Neuronal stem cell (in vitro differentiated cells): ENCODE data around the gene SPECC1L.

Source experiments
- DNase-seq: peaks from one replicate; pipeline ENCODE4 v3.0.0-alpha.2; 2013; ENCODE audit warnings: low spot score
- H2AFZ ChIP-seq: one replicate; pipeline ENCODE4 v1.6.1; 2013; ENCODE audit warnings: mild to moderate bottlenecking, low read length, inconsistent platforms
- H2AK5ac ChIP-seq: 2 replicates; pipeline ENCODE4 v1.6.1; 2013; ENCODE audit warnings: low read depth, mild to moderate bottlenecking, inconsistent platforms, low read length, moderate library complexity, mixed read lengths
- H2BK120ac ChIP-seq: 2 replicates; pipeline ENCODE4 v1.6.1; 2013; ENCODE audit warnings: low read depth, mild to moderate bottlenecking, inconsistent platforms, low read length, moderate library complexity, mixed read lengths
- H2BK12ac ChIP-seq: one replicate; pipeline ENCODE4 v1.6.1; 2013; ENCODE audit warnings: low read length, inconsistent platforms
- H2BK15ac ChIP-seq: 2 replicates; pipeline ENCODE4 v1.6.1; 2013; ENCODE audit warnings: mild to moderate bottlenecking, low read length, inconsistent platforms, mixed read lengths
- H2BK5ac ChIP-seq: one replicate; pipeline ENCODE4 v1.6.1; 2013; ENCODE audit warnings: inconsistent platforms, mild to moderate bottlenecking, low read length, moderate library complexity
- H3K14ac ChIP-seq: one replicate; pipeline ENCODE4 v1.6.1; 2013; ENCODE audit warnings: low read length, inconsistent platforms
- H3K18ac ChIP-seq: 2 replicates; pipeline ENCODE4 v1.6.1; 2013; ENCODE audit warnings: low read length, inconsistent platforms
- H3K23ac ChIP-seq: 2 replicates; pipeline ENCODE4 v1.6.1; 2013; ENCODE audit warnings: low read depth, mild to moderate bottlenecking, mixed read lengths, low read length, inconsistent platforms; ENCODE audit not compliant: poor library complexity
- H3K27ac ChIP-seq: replicated peaks from 3 replicates; pipeline ENCODE4 v1.5.1; 2013; ENCODE audit warnings: low read length, inconsistent platforms
- H3K27me3 ChIP-seq, 3 experiments: 2 replicates each; pipeline ENCODE4 v1.6.1; 2013; ENCODE audit warnings: low read length in 3 of 3, mild to moderate bottlenecking in 2 of 3, inconsistent platforms in 1 of 3, low read depth in 1 of 3, mixed read lengths in 1 of 3, moderate library complexity in 1 of 3; ENCODE audit not compliant: control insufficient read depth in 3 of 3, insufficient read depth in 3 of 3
- H3K36me3 ChIP-seq, 2 donors: replicated peaks in 1 of 2; 2 replicates each; pipeline ENCODE4 v1.6.1; 2013; ENCODE audit warnings: low read length in 2 of 2; ENCODE audit not compliant: control insufficient read depth in 2 of 2, insufficient read depth in 2 of 2
- H3K4ac ChIP-seq: 2 replicates; pipeline ENCODE4 v1.6.1; 2013; ENCODE audit warnings: inconsistent platforms, mild to moderate bottlenecking, low read length, moderate library complexity
- H3K4me1 ChIP-seq, 2 donors: 1 replicate in 1 of 2; 2 replicates in 1 of 2; pipeline ENCODE4 v1.6.1; 2013; ENCODE audit warnings: low read length in 2 of 2, low read depth in 1 of 2; ENCODE audit not compliant: control insufficient read depth in 2 of 2, insufficient read depth in 1 of 2
- H3K4me2 ChIP-seq: one replicate; pipeline ENCODE4 v1.6.1; 2013; ENCODE audit warnings: mild to moderate bottlenecking, low read length, inconsistent platforms; ENCODE audit not compliant: insufficient read depth, poor library complexity, severe bottlenecking
- H3K4me3 ChIP-seq, 2 donors: 2 replicates each; pipeline ENCODE4 v1.5.1; 2013; ENCODE audit warnings: low read length in 2 of 2, mild to moderate bottlenecking in 2 of 2, inconsistent platforms in 1 of 2, moderate library complexity in 1 of 2
- H3K79me1 ChIP-seq: one replicate; pipeline ENCODE4 v1.6.1; 2013; ENCODE audit warnings: low read depth, mild to moderate bottlenecking, inconsistent platforms, low read length, moderate library complexity
- H3K9ac ChIP-seq: one replicate; pipeline ENCODE4 v1.6.1; 2013; ENCODE audit warnings: mild to moderate bottlenecking, low read depth, low read length, inconsistent platforms; ENCODE audit not compliant: poor library complexity
- H3K9me3 ChIP-seq, 2 donors: replicated peaks in 1 of 2; 2 replicates each; pipeline versions ENCODE3 to v1.6.1; 2013; ENCODE audit warnings: low read length in 2 of 2, mild to moderate bottlenecking in 2 of 2, inconsistent platforms in 1 of 2, low read depth in 1 of 2, mixed read lengths in 1 of 2, moderate library complexity in 1 of 2; ENCODE audit not compliant: control insufficient read depth in 2 of 2, insufficient read depth in 1 of 2
- H4K8ac ChIP-seq: one replicate; pipeline ENCODE4 v1.6.1; 2013; ENCODE audit warnings: low read depth, mild to moderate bottlenecking, inconsistent platforms, low read length, moderate library complexity
- H4K91ac ChIP-seq: one replicate; pipeline ENCODE4 v1.6.1; 2013; ENCODE audit warnings: low read length, low read depth, mild to moderate bottlenecking, inconsistent platforms; ENCODE audit not compliant: poor library complexity
- WGBS, 2 donors: extraction: QIAGEN DNeasy Blood & Tissue Kit; methylation state at CpG; one replicate each; pipeline ENCODE4 v1.1.7; 2013; ENCODE audit warnings: missing lambda C conversion rate in 2 of 2, mixed read lengths in 1 of 2; ENCODE audit not compliant: insufficient read length in 2 of 2, insufficient replicate concordance in 1 of 2; ENCODE audit errors: extremely low coverage in 2 of 2; 5-methylcytosine and 5-hydroxymethylcytosine counted together

The SPECC1L gene

DNA sequence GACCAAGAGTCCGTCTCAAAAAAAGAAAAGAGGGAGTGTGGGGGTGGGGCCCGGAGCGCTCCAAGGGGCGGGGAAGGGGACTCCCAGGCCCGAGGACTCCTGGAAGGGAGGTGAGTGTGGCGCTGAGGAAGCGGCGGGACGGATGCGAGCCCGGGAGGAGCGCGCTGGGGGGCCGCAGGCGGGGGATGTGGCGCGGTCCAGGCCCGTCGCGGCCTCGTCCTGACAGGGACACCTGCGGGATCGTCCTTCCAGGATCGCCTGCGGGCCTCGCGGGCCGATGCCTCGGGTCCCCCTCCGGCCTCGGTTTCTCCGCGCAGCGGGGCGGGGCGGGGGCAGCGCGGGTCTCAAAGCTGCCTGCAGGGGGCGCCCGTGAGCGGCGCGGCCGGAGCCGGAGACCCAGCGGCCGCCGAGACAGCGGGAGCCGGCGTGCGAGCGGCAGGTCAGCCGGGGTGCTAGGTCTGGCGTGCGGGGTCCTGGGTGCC lies 152.9 kb downstream of the SPECC1L start:
- peaks cover 0 to 8% of the 10 kb centered on the region in 2 donors for H3K36me3 ChIP-seq
- peak overlapping the region; percentile 89 for H3K18ac ChIP-seq
- no peak overlapping the region for H4K91ac ChIP-seq
- peaks cover 10 to 29% (median 26%) of the 10 kb centered on the region in 3 experiments for H3K27me3 ChIP-seq
- peak overlapping the region; percentile 80 for H3K9ac ChIP-seq
- H3K4me2 ChIP-seq, result peak overlapping the region; percentile 100
- no peak overlapping the region for H2AK5ac ChIP-seq
- no peak overlapping the region for H3K4ac ChIP-seq
- peaks cover 14 to 21% of the 10 kb centered on the region in 2 donors for H3K4me1 ChIP-seq
- peak; percentile 57 for DNase-seq
- H3K9me3 ChIP-seq, result no peaks in the 10 kb centered on the region
- H3K23ac ChIP-seq, result no peak overlapping the region
- H3K79me1 ChIP-seq, result peaks cover 2% of the 10 kb centered on the region
- no CpG with 5 or more reads among the region's 56 CpGs for WGBS, 2 donors
- H2BK120ac ChIP-seq, result no peak overlapping the region
- H2BK12ac ChIP-seq, result peak overlapping the region; percentile 31
- H2AFZ ChIP-seq, result peak overlapping the region; percentile 82
- no peak overlapping the region for H4K8ac ChIP-seq
- no peak overlapping the region for H3K14ac ChIP-seq
- no peak overlapping the region for H2BK15ac ChIP-seq
- H3K27ac ChIP-seq, result no peak overlapping the region
- H3K4me3 ChIP-seq, result peak overlapping the region; percentile 15 to 66
- no peak overlapping the region for H2BK5ac ChIP-seq

DNA sequence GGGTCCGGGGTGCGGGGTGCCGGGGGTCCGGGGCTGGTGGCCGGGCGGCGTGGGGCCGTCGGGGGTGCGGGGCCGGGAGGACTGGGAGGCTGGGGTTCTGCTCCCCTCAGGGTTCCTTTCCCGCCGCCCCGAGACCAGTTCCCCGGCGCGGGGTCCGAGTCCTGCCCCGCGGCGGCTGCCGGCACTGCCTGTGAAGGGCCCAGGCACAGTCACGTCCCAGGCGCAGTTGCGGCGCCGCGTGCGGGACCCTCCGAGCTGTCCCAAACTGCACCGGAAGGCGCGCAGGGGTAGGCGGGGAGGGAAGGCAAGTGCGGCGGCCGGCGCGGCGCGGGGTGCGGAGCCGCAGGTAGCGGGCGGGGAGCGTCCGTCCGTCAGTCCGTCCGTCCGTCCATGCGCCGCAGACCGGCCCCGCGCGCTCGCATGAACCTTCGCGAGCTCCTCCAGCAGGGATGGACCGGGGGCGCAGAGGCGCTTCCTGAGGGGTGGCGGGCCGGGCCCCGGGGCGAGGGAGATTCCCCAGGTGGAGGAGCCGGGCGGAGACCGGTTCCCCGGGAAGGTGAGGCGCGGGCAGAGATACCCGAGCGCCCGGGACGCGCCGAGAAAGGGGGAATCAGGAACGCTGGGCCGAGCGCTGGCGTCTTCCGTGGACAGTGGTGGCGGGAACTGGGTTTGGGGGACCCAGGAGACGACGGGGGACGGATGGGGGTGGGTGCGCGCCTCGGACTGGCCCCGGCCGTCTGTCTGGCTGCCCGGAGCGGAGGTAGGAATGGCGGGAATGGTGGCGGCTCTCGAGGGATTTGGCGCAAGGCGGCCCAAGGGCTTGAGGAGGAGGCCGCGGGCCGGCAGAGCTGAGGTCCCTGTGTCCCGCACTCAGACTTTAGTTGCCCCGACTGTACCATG lies 153.6 kb downstream of the SPECC1L start:
- peak overlapping the region; percentile 83 for H3K23ac ChIP-seq
- H3K79me1 ChIP-seq, result peaks cover 2% of the 10 kb centered on the region
- peaks cover 21 to 22% of the 10 kb centered on the region in 2 donors for H3K4me1 ChIP-seq
- H3K4me3 ChIP-seq, result peak overlapping the region; percentile 44 to 78
- no CpG with 5 or more reads among the region's 105 CpGs for WGBS, 2 donors
- no peak overlapping the region for H4K8ac ChIP-seq
- H3K27me3 ChIP-seq, result peaks cover 10 to 29% (median 26%) of the 10 kb centered on the region in 3 experiments
- H3K14ac ChIP-seq, result peak overlapping the region; percentile 94
- peak overlapping the region; percentile 82 for H2AFZ ChIP-seq
- peak overlapping the region; percentile 79 for H3K18ac ChIP-seq
- H2BK15ac ChIP-seq, result peak overlapping the region; percentile 25
- H4K91ac ChIP-seq, result no peak overlapping the region
- peak overlapping the region; percentile 100 for H3K4me2 ChIP-seq
- no peak overlapping the region for H2BK120ac ChIP-seq
- H3K9me3 ChIP-seq, result no peaks in the 10 kb centered on the region
- H3K4ac ChIP-seq, result no peak overlapping the region
- H2BK5ac ChIP-seq, result peak overlapping the region; percentile 42
- H2BK12ac ChIP-seq, result peak overlapping the region; percentile 48
- H3K27ac ChIP-seq, result no peak overlapping the region
- peak overlapping the region; percentile 92 for H2AK5ac ChIP-seq
- H3K36me3 ChIP-seq, result peaks cover 0 to 1% of the 10 kb centered on the region in 2 donors
- no peak for DNase-seq
- peak overlapping the region; percentile 74 for H3K9ac ChIP-seq

DNA sequence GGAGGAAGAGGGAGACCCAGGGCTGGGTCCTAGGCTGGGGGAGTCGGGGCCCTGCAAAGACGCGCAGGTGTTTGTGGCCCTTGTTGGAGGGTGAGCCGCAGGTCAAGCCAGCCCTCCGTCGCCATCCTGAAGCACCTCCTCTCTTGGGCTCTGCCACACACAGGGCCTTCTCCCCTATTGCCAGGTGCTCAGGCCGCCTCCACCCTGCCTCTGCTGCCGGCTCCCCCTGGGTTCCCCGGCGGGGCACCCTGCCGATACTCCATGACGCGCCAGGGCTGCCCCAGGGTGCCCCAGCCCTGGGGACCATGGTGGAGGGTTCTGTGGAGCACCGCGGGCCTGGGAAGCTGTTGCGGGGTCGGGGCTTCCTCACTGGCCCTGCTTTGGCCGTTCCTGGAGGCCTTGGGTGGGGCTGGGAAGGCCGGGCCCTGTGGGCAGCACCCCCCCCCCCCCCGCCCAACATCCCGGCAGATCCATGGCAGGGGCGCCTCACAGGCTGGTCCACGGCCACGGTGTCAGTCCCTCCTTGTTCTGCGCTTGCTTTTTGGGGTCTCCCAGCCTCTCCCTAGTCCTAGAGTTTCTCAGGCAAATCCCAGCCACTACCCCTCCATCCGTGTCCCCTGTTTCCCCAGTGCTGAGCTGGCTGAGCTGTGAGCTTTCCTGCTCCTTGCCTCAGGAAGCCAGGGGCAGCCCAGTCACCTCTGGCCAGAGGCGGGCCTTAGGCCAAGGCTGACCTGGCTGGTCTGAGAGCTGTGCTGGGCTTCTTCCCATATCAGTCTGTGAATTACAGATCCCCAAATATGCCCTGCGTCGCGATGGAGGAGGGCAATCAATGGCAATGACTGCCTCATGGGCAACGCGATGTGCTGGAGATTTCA lies 154.5 kb downstream of the SPECC1L start:
- no peak overlapping the region for H2BK12ac ChIP-seq
- H3K14ac ChIP-seq, result peak overlapping the region; percentile 94
- H2BK120ac ChIP-seq, result no peak overlapping the region
- peak overlapping the region; percentile 82 for H2AFZ ChIP-seq
- H3K9me3 ChIP-seq, result no peaks in the 10 kb centered on the region
- no peak overlapping the region for H4K91ac ChIP-seq
- peaks cover 18 to 20% of the 10 kb centered on the region in 2 donors for H3K4me1 ChIP-seq
- peak overlapping the region; percentile 83 for H3K23ac ChIP-seq
- H3K27me3 ChIP-seq, result peaks cover 10 to 29% (median 26%) of the 10 kb centered on the region in 3 experiments
- no CpG with 5 or more reads among the region's 32 CpGs for WGBS, 2 donors
- no peak overlapping the region for H3K4ac ChIP-seq
- no peak overlapping the region for H3K27ac ChIP-seq
- peaks cover 2% of the 10 kb centered on the region for H3K79me1 ChIP-seq
- no peaks in the 10 kb centered on the region for H3K36me3 ChIP-seq
- no peak for DNase-seq
- H3K18ac ChIP-seq, result peak overlapping the region; percentile 79
- H4K8ac ChIP-seq, result no peak overlapping the region
- H2BK5ac ChIP-seq, result peak overlapping the region; percentile 42
- no peak overlapping the region for H3K9ac ChIP-seq
- H2AK5ac ChIP-seq, result peak overlapping the region; percentile 92
- H2BK15ac ChIP-seq, result no peak overlapping the region
- H3K4me2 ChIP-seq, result peak overlapping the region; percentile 100
- H3K4me3 ChIP-seq, result no peak overlapping the region
